Mucosa of rectum (tissue), 2 donors: Measurements from ENCODE around the gene SEC63.
"Not testable (repeated sequence)": the region's sequence is repeated elsewhere in the genome, so short reads cannot be mapped to it uniquely, and the experiment has no call there.

Experiments used
- H3K27ac ChIP-seq, 2 donors: one replicate each; pipeline ENCODE4 v1.7.0; 2013; ENCODE audit warnings: inconsistent platforms in 2 of 2, low read depth in 2 of 2, low read length in 2 of 2
- H3K27me3 ChIP-seq, 2 donors: one replicate each; pipeline ENCODE4 v1.7.0; 2013; ENCODE audit warnings: low read length in 2 of 2; ENCODE audit not compliant: control insufficient read depth in 2 of 2, insufficient read depth in 2 of 2
- H3K36me3 ChIP-seq, 2 donors: one replicate each; pipeline ENCODE4 v1.7.0; 2013; ENCODE audit warnings: low read length in 2 of 2; ENCODE audit not compliant: control insufficient read depth in 2 of 2, insufficient read depth in 2 of 2
- H3K4me1 ChIP-seq, 2 donors: one replicate each; pipeline ENCODE4 v1.7.0; 2013; ENCODE audit warnings: low read length in 2 of 2, mild to moderate bottlenecking in 1 of 2; ENCODE audit not compliant: control insufficient read depth in 2 of 2, insufficient read depth in 2 of 2
- H3K4me3 ChIP-seq, 2 donors: one replicate each; pipeline ENCODE4 v1.7.0; 2013; ENCODE audit warnings: low read length in 2 of 2
- H3K9ac ChIP-seq, 2 donors: one replicate each; pipeline ENCODE4 v1.7.0; 2013; ENCODE audit warnings: low read length in 2 of 2, low read depth in 1 of 2, mild to moderate bottlenecking in 1 of 2
- H3K9me3 ChIP-seq, 2 donors: one replicate each; pipeline ENCODE4 v1.7.0; 2013; ENCODE audit warnings: low read length in 2 of 2; ENCODE audit not compliant: control insufficient read depth in 2 of 2
- donor health status: healthy.
- donor health status: Normal muscosa, but diverticular disease.

Gene SEC63

GRCh38 chr6:107932580-107932979 is 25.4 kb downstream of the SEC63 start:
- peaks cover 0 to 4% of the 10 kb centered on the region in 2 donors for H3K4me1 ChIP-seq
- no peak overlapping the region for H3K27ac ChIP-seq
- peaks cover 0 to under 1% of the 10 kb centered on the region in 2 donors for H3K36me3 ChIP-seq
- no peaks in the 10 kb centered on the region for H3K27me3 ChIP-seq
- H3K9ac ChIP-seq: no peak overlapping the region
- H3K4me3 ChIP-seq: no peak overlapping the region
- H3K9me3 ChIP-seq: no peaks in the 10 kb centered on the region

- Histone ChIP-seq H3K27me3 (no peaks in the 10 kb centered on the region), H3K9ac (no peak overlapping the region), H3K4me3 (no peak overlapping the region), H3K9me3 (no peaks in the 10 kb centered on the region), H3K27ac (no peak overlapping the region), H3K4me1 (peaks cover 0 to 4% of the 10 kb centered on the region in 2 donors), H3K36me3 (peaks cover 0 to 3% of the 10 kb centered on the region in 2 donors)
These were observed 26.1 kb downstream of the SEC63 start for GRCh38 chr6:107931894-107932293.

- no peaks in the 10 kb centered on the region for H3K4me1 ChIP-seq
These were observed 29.0 kb downstream of the SEC63 start for GRCh38 chr6:107928984-107929383.

GRCh38 chr6:107926697-107927544 is 31.1 kb downstream of the SEC63 start:
- not testable (repeated sequence) for H3K9me3 ChIP-seq, H3K36me3 ChIP-seq, H3K27ac ChIP-seq, H3K4me1 ChIP-seq, H3K9ac ChIP-seq, H3K27me3 ChIP-seq, H3K4me3 ChIP-seq

More at GRCh38 chr6:107928984-107929383, 29.0 kb downstream of the SEC63 start:
- Histone ChIP-seq H3K27ac (no peak overlapping the region), H3K9ac (no peak overlapping the region), H3K9me3 (no peaks in the 10 kb centered on the region), H3K4me3 (no peak overlapping the region), H3K27me3 (no peaks in the 10 kb centered on the region), H3K36me3 (peaks cover 0 to 3% of the 10 kb centered on the region in 2 donors)

GRCh38 chr6:107917451-107918375 is 40.3 kb downstream of the SEC63 start:
- no peaks in the 10 kb centered on the region for H3K27me3 ChIP-seq
- H3K4me3 ChIP-seq: no peak overlapping the region
- H3K9ac ChIP-seq: no peak overlapping the region
- H3K36me3 ChIP-seq: peaks cover 34 to 37% of the 10 kb centered on the region in 2 donors
- H3K4me1 ChIP-seq: no peaks in the 10 kb centered on the region
- H3K27ac ChIP-seq: no peak overlapping the region
- H3K9me3 ChIP-seq: peaks cover 0 to 5% of the 10 kb centered on the region in 2 donors

GRCh38 chr6:107916961-107917360 is 41.0 kb downstream of the SEC63 start:
- H3K27me3 ChIP-seq, H3K4me1 ChIP-seq, H3K9ac ChIP-seq, H3K9me3 ChIP-seq, H3K27ac ChIP-seq, H3K4me3 ChIP-seq: not testable (repeated sequence)
- H3K36me3 ChIP-seq: peaks cover 35 to 40% of the 10 kb centered on the region in 2 donors

GRCh38 chr6:107911692-107912091 is 46.3 kb downstream of the SEC63 start:
- H3K36me3 ChIP-seq: peaks cover 29 to 36% of the 10 kb centered on the region in 2 donors
- H3K4me3 ChIP-seq: no peak overlapping the region
- H3K9ac ChIP-seq: no peak overlapping the region
- H3K9me3 ChIP-seq: no peaks in the 10 kb centered on the region
- H3K4me1 ChIP-seq: no peaks in the 10 kb centered on the region
- no peak overlapping the region for H3K27ac ChIP-seq
- no peaks in the 10 kb centered on the region for H3K27me3 ChIP-seq

GRCh38 chr6:107894809-107895396 is 63.1 kb downstream of the SEC63 start:
- Histone ChIP-seq H3K4me3 (no peak overlapping the region), H3K9me3 (no peaks in the 10 kb centered on the region), H3K27ac (peak overlapping the region; percentile 63 to 87), H3K9ac (no peak overlapping the region), H3K36me3 (peaks cover 24 to 40% of the 10 kb centered on the region in 2 donors), H3K27me3 (no peaks in the 10 kb centered on the region), H3K4me1 (peaks cover 2 to 13% of the 10 kb centered on the region in 2 donors)

GRCh38 chr6:107890431-107890830 is 67.6 kb downstream of the SEC63 start:
- Histone ChIP-seq H3K36me3 (peaks cover 19 to 24% of the 10 kb centered on the region in 2 donors), H3K4me1 (peaks cover 2 to 13% of the 10 kb centered on the region in 2 donors)
- not testable (repeated sequence) for H3K9ac ChIP-seq, H3K27me3 ChIP-seq, H3K4me3 ChIP-seq, H3K27ac ChIP-seq, H3K9me3 ChIP-seq
